OCI-LY7 (cell line): Measurements from ENCODE around the gene TMEM178B. TPM values are rescaled to one million over a fixed set of nuclear protein-coding genes. Genes with fewer than 3 reads are reported as not detected.

Experiments
- BruUV-seq: library from RNA; stranded (reverse); fragments of 400-500 nt; replicated peaks from 2 replicates; lab custom pipeline; 2021; lab: Mats Ljungman, UMichigan
- CTCF ChIA-PET: fragments of 300-600 bp; sonication (Branson Sonifier 250); formaldehyde crosslinking; loops from one replicate; lab custom pipeline; 2022; ENCODE audit warnings: antibody characterized with exemption; ENCODE audit not compliant: unreplicated experiment; lab: Charles Lee
- POLR2A ChIA-PET: fragments of 300-600 bp; sonication (Branson Sonifier 250); formaldehyde crosslinking; loops from one replicate; lab custom pipeline; 2022; ENCODE audit warnings: antibody characterized with exemption; lab: Charles Lee
- DNase-seq: peaks from one replicate; pipeline ENCODE4 v3.0.0-alpha.2; 2015; ENCODE audit warnings: low spot score
- H2AFZ ChIP-seq: fragments of 200-600 bp; sonication (generic), shearing (Covaris generic); 2 replicates; pipeline ENCODE4 v1.6.1; 2014; ENCODE audit warnings: mild to moderate bottlenecking, antibody characterized with exemption, low read length, moderate library complexity
- H3K27ac ChIP-seq: fragments of 200-600 bp; sonication (generic); 2 replicates; pipeline ENCODE4 v1.5.1; 2014; ENCODE audit warnings: mixed run types, low read depth, mild to moderate bottlenecking, moderate library complexity, low read length, inconsistent platforms; ENCODE audit not compliant: poor library complexity, severe bottlenecking
- H3K36me3 ChIP-seq: fragments of 200-600 bp; sonication (generic); 2 replicates; pipeline ENCODE4 v1.6.1; 2014; ENCODE audit warnings: mild to moderate bottlenecking, antibody characterized with exemption, low read length, moderate library complexity, mixed read lengths; ENCODE audit not compliant: insufficient read depth
- H3K4me1 ChIP-seq: fragments of 200-600 bp; sonication (generic); 2 replicates; pipeline ENCODE4 v1.5.1; 2014; ENCODE audit warnings: mild to moderate bottlenecking, low read length; ENCODE audit not compliant: insufficient read depth, poor library complexity, severe bottlenecking
- H3K4me2 ChIP-seq: fragments of 200-600 bp; sonication (generic); 2 replicates; pipeline ENCODE4 v1.6.1; 2014; ENCODE audit warnings: mild to moderate bottlenecking, low read length
- H3K4me3 ChIP-seq: fragments of 200-600 bp; sonication (generic); 2 replicates; pipeline ENCODE4 v1.5.1; 2014; ENCODE audit warnings: mild to moderate bottlenecking, low read depth, low read length; ENCODE audit not compliant: poor library complexity, severe bottlenecking
- H3K79me2 ChIP-seq: fragments of 200-600 bp; sonication (generic); 2 replicates; pipeline ENCODE4 v1.6.1; 2016; ENCODE audit warnings: low read depth, mild to moderate bottlenecking, low read length, moderate library complexity, mixed read lengths; ENCODE audit not compliant: insufficient read depth
- H3K9me2 ChIP-seq: fragments of 200-600 bp; sonication (generic); 2 replicates; pipeline ENCODE4 v1.6.1; 2016; ENCODE audit warnings: mild to moderate bottlenecking, low read length, mixed read lengths; ENCODE audit not compliant: insufficient read depth
- H3K9me3 ChIP-seq: fragments of 200-600 bp; sonication (generic); 2 replicates; pipeline ENCODE4 v1.6.1; 2014; ENCODE audit warnings: mild to moderate bottlenecking, mixed run types, low read length, mixed read lengths
- H4K20me1 ChIP-seq: fragments of 200-600 bp; sonication (generic); 2 replicates; pipeline ENCODE4 v1.6.1; 2014; ENCODE audit warnings: mild to moderate bottlenecking, antibody characterized with exemption, low read length, moderate library complexity, mixed read lengths; ENCODE audit not compliant: insufficient read depth
- CTCF ChIP-seq: fragments of 200-600 bp; sonication (generic); conservative IDR thresholded peaks from 2 replicates; pipeline ENCODE4 v1.5.1; 2014; ENCODE audit warnings: mild to moderate bottlenecking, antibody characterized with exemption, low read length, moderate library complexity, mixed read lengths
- EZH2phosphoT487 ChIP-seq: fragments of 200-600 bp; sonication (generic); IDR thresholded peaks from 2 replicates; pipeline ENCODE4 v1.6.1; 2018; ENCODE audit warnings: low read depth, borderline replicate concordance, mild to moderate bottlenecking, mixed run types, antibody characterized with exemption, low read length, moderate library complexity, mixed read lengths
- intact Hi-C: fragments of 100-400 bp; cut with micrococcal nuclease; formaldehyde crosslinking; loops from one replicate; pipeline ENCODE4 v1.10.0; 2022; ENCODE audit not compliant: unreplicated experiment
- total RNA-seq, 2 experiments: library from RNA; depleted of rRNA in 1 of 2; stranded (reverse); fragments of >200 nt in 1 of 2; shearing (Covaris generic) in 1 of 2; gene quantifications; 2 replicates each; pipeline ENCODE4 v1.2.3, GENCODE V29; 2014 to 2022

Gene TMEM178B
- total RNA-seq, 2 experiments from 2014 or later, result not detected

GRCh38 chr7:141234335-141235105 lies 160.7 kb downstream of the TMEM178B start:
- no peaks in the 10 kb centered on the region for H3K36me3 ChIP-seq
- H3K4me2 ChIP-seq, result no peak overlapping the region
- H3K4me1 ChIP-seq, result no peaks in the 10 kb centered on the region
- CTCF ChIA-PET, result no interaction called here
- H3K9me3 ChIP-seq, result no peaks in the 10 kb centered on the region
- no peak for DNase-seq
- no peak overlapping the region for H2AFZ ChIP-seq
- intact Hi-C loops, result no loop called here
- TF ChIP-seq EZH2phosphoT487, result no peak
- TF ChIP-seq CTCF, result no peak
- no TSS peak for BruUV-seq
- H3K9me2 ChIP-seq, result no peaks in the 10 kb centered on the region
- no peaks in the 10 kb centered on the region for H3K79me2 ChIP-seq
- H3K27ac ChIP-seq, result no peak overlapping the region
- H4K20me1 ChIP-seq, result no peaks in the 10 kb centered on the region
- POLR2A ChIA-PET, result no interaction called here
- H3K4me3 ChIP-seq, result no peak overlapping the region

DNA sequence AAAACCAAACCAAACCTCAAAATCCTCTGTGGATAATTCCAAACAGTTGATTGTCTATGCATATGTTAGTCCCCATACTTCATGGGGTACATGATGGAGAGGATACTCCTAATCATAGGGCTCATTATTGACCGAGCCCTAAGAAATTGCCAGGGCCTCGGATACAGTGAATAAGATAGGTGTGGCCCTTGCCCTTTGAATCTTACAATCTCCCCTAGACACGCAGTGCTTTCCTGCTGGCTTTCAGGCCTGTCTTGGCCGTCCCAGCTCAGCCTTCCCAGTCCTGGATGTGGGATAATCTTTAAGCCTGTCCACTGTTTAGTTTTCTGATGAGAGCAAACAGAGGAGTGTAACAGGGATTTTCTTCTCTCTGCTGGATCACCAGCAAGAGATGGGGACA lies 161.8 kb downstream of the TMEM178B start:
- intact Hi-C loops, result no loop called here
- DNase-seq, result no peak
- Histone ChIP-seq H3K79me2 (no peaks in the 10 kb centered on the region), H3K27ac (no peak overlapping the region), H3K4me1 (no peaks in the 10 kb centered on the region), H3K9me2 (no peaks in the 10 kb centered on the region), H3K4me2 (no peak overlapping the region), H3K9me3 (no peaks in the 10 kb centered on the region), H2AFZ (no peak overlapping the region), H4K20me1 (no peaks in the 10 kb centered on the region), H3K36me3 (no peaks in the 10 kb centered on the region), H3K4me3 (no peak overlapping the region)
- ChIA-PET CTCF (no interaction called here), POLR2A (no interaction called here)
- no TSS peak for BruUV-seq
- no peak for TF ChIP-seq CTCF
- TF ChIP-seq EZH2phosphoT487, result no peak

DNA sequence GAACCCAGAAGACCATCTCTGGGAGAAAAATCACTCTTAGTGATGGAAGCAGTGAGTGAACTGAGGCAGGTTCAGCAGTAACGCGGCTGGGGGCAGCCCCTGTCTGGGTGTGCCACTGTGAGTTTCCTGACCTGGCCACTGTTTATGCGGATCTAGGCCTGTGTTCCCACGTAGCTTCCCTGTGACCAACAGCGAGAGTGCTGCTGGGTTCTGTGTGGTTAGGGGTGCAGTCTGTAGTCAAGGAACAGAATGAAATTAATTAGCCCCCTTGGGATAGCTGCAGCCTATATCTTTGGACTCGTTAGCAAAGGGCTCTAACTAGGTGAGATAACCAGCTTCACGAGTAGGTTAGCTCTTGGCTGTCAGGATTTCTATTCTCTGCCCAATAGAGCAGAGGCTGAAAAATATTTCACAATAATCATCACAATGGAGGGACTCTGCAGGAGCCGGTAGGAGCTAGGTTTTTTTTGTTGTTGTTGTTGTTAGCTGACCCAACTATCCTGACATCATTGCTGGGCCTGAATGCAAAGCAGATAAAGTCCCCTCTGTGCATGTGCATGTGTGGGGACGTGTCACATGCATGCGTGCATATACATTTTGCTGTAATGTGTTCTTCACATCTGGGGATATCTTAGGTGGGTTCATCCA lies 164.9 kb downstream of the TMEM178B start:
- Histone ChIP-seq H4K20me1 (no peaks in the 10 kb centered on the region), H3K4me1 (no peaks in the 10 kb centered on the region), H2AFZ (no peak overlapping the region), H3K79me2 (no peaks in the 10 kb centered on the region), H3K4me3 (no peak overlapping the region), H3K9me3 (no peaks in the 10 kb centered on the region), H3K27ac (no peak overlapping the region), H3K36me3 (no peaks in the 10 kb centered on the region), H3K9me2 (no peaks in the 10 kb centered on the region), H3K4me2 (no peak overlapping the region)
- ChIA-PET POLR2A (no interaction called here), CTCF (no interaction called here)
- BruUV-seq, result no TSS peak
- intact Hi-C loops, result no loop called here
- TF ChIP-seq CTCF (no peak), EZH2phosphoT487 (no peak)
- no peak for DNase-seq
